NCI-H510A (cell line): ENCODE data around the gene IGF2.

ENCODE experiments used
- DNase-seq: peaks from one replicate; lab custom pipeline; 2025; lab: John Stamatoyannopoulos, UW

IGF2 gene

GRCh38 chr11:2122907-2123627, 16.1 kb downstream of the IGF2 start:
- no peak for DNase-seq

- DNase-seq = no peak
Observed at GRCh38 chr11:2122222-2122906, 16.8 kb downstream of the IGF2 start.

- DNase-seq = no peak
Observed at GRCh38 chr11:2121227-2122130, 17.7 kb downstream of the IGF2 start.

GRCh38 chr11:2120359-2121100, 18.7 kb downstream of the IGF2 start:
- DNase-seq = no peak

GRCh38 chr11:2118677-2119076, 20.5 kb downstream of the IGF2 start:
- DNase-seq = no peak

GRCh38 chr11:2116680-2117079, 22.5 kb downstream of the IGF2 start:
- no peak for DNase-seq

GRCh38 chr11:2115308-2115707, 23.9 kb downstream of the IGF2 start:
- no peak for DNase-seq

- DNase-seq = no peak
Observed at GRCh38 chr11:2114430-2115241, 24.6 kb downstream of the IGF2 start.

- DNase-seq = no peak
Observed at GRCh38 chr11:2113776-2114175, 25.4 kb downstream of the IGF2 start.

- DNase-seq = no peak
Observed at GRCh38 chr11:2110521-2110920, 28.7 kb downstream of the IGF2 start.

- no peak for DNase-seq
Observed at GRCh38 chr11:2109541-2110019, 29.6 kb downstream of the IGF2 start.

- DNase-seq = no peak
Observed at GRCh38 chr11:2108675-2109491, 30.3 kb downstream of the IGF2 start.

GRCh38 chr11:2107941-2108630, 31.1 kb downstream of the IGF2 start:
- no peak for DNase-seq

GRCh38 chr11:2107521-2107920, 31.7 kb downstream of the IGF2 start:
- DNase-seq = no peak

- DNase-seq = no peak
Observed at GRCh38 chr11:2106583-2107209, 32.5 kb downstream of the IGF2 start.

- no peak for DNase-seq
Observed at GRCh38 chr11:2105511-2105910, 33.7 kb downstream of the IGF2 start.

GRCh38 chr11:2104524-2105440, 34.4 kb downstream of the IGF2 start:
- no peak for DNase-seq
